ENCODE measurements around the gene MPHOSPH8. TPM values are rescaled to one million over a fixed set of nuclear protein-coding genes. Genes with fewer than 3 reads are reported as not detected.

Gene MPHOSPH8
- total RNA-seq, result 10 to 100 TPM; 28.7 to 35.1 (median 31.7) TPM

- intact Hi-C loops (cut with DNase I), result loop anchor here (5.0 to 10.0 kb wide), 2 partner anchors 151 to 229 kb away; partner anchors contain the start of genes PSPC1 and ZMYM5
- no peaks in the 10 kb centered on the region for H3K36me3 ChIP-seq
- H3K4me3 ChIP-seq (replicated peaks in 1 of 3), result peak within 1 kb of the TSS; percentile 73 to 95 (median 81)
- TF ChIP-seq CTCF (IDR thresholded peaks at IDR 0.05) (no peak), POLR2A (IDR thresholded peaks at IDR 0.05) (peak in 1 of 2 donors; percentile 95)
- H3K4me1 ChIP-seq, result peaks cover 15% of the 10 kb centered on the region in 2 donors
- no peaks in the 10 kb centered on the region for H3K9me3 ChIP-seq
- peak; percentile 94 for DNase-seq
- H3K27me3 ChIP-seq, result no peaks in the 10 kb centered on the region
- peak within 1 kb of the TSS; percentile 82 to 89 (median 87) for H3K27ac ChIP-seq
- 0 to 1% methylated on average over 58 of the region's 58 CpGs for WGBS, 2 donors
These were observed at the start of gene MPHOSPH8 for GRCh38 chr13:19633479-19634255. TSS of gene MPHOSPH8 (plus strand) at chr13:19633659. CDS start at chr13:19633749, 90 bp downstream.

- Histone ChIP-seq H3K27me3 (no peaks in the 10 kb centered on the region), H3K4me3 (replicated peaks in 1 of 3) (no peak overlapping the region)
- DNase-seq, result no peak
These were observed 46.4 kb upstream of the MPHOSPH8 start for GRCh38 chr13:19586904-19587634.

GRCh38 chr13:19587635-19588300 lies 45.7 kb upstream of the MPHOSPH8 start:
- H3K36me3 ChIP-seq, result no peaks in the 10 kb centered on the region
- 66 to 69% methylated on average over 9 of the region's 9 CpGs for WGBS, 2 donors
- H3K27me3 ChIP-seq, result no peaks in the 10 kb centered on the region
- H3K4me1 ChIP-seq, result peaks cover 0 to 4% of the 10 kb centered on the region in 2 donors
- intact Hi-C loops (cut with DNase I), result no loop called here
- H3K27ac ChIP-seq, result no peak overlapping the region
- DNase-seq, result peak in 1 of 2 donors; percentile 5
- TF ChIP-seq CTCF (IDR thresholded peaks at IDR 0.05) (peak in 3 of 6 experiments; percentile 29 to 44 (median 36)), POLR2A (IDR thresholded peaks at IDR 0.05) (no peak)
- H3K9me3 ChIP-seq, result no peaks in the 10 kb centered on the region
- no peak overlapping the region for H3K4me3 ChIP-seq (replicated peaks in 1 of 3)

More at GRCh38 chr13:19586904-19587634, 46.4 kb upstream of the MPHOSPH8 start:
- no peak for TF ChIP-seq POLR2A (IDR thresholded peaks at IDR 0.05)
- TF ChIP-seq CTCF (IDR thresholded peaks at IDR 0.05), result no peak
- H3K9me3 ChIP-seq, result no peaks in the 10 kb centered on the region
- no peaks in the 10 kb centered on the region for H3K36me3 ChIP-seq
- WGBS, 2 donors, result 45 to 46% methylated on average over 17 of the region's 17 CpGs
- H3K4me1 ChIP-seq, result peaks cover 0 to 4% of the 10 kb centered on the region in 2 donors
- H3K27ac ChIP-seq, result no peak overlapping the region
- intact Hi-C loops (cut with DNase I), result no loop called here

- Histone ChIP-seq H3K9me3 (no peaks in the 10 kb centered on the region), H3K27ac (no peak overlapping the region), H3K27me3 (no peaks in the 10 kb centered on the region), H3K4me3 (replicated peaks in 1 of 3) (no peak overlapping the region), H3K36me3 (no peaks in the 10 kb centered on the region), H3K4me1 (peaks cover 0 to 4% of the 10 kb centered on the region in 2 donors)
- TF ChIP-seq POLR2A (IDR thresholded peaks at IDR 0.05) (no peak), CTCF (IDR thresholded peaks at IDR 0.05) (no peak)
- no peak for DNase-seq
- WGBS, 2 donors, result 80 to 81% methylated on average over 2 of the region's 2 CpGs
- intact Hi-C loops (cut with DNase I), result no loop called here
These were observed 44.1 kb upstream of the MPHOSPH8 start for GRCh38 chr13:19589312-19589711.

Data from thyroid gland (tissue), 4 donors.